PC-9 (cell line): ENCODE data around the gene RBM28. TPM values are rescaled to one million over a fixed set of nuclear protein-coding genes. Genes with fewer than 3 reads are reported as not detected.

Experiments
- BruUV-seq: library from RNA; stranded (reverse); fragments of 400-500 nt; replicated peaks from 2 replicates; lab custom pipeline; 2021; lab: Mats Ljungman, UMichigan
- CTCF ChIA-PET: fragments of 300-600 bp; sonication (Branson Sonifier 250); formaldehyde crosslinking; loops from one replicate; lab custom pipeline; 2022; ENCODE audit warnings: antibody characterized with exemption; lab: Charles Lee
- POLR2A ChIA-PET: fragments of 300-600 bp; sonication (Branson Sonifier 250); formaldehyde crosslinking; loops from one replicate; lab custom pipeline; 2022; ENCODE audit warnings: antibody characterized with exemption; ENCODE audit not compliant: unreplicated experiment; lab: Charles Lee
- DNase-seq, 2 experiments: peaks; one replicate each; pipeline versions ENCODE4 v3.0.0 to v3.0.0-alpha.2; 2015 to 2022; ENCODE audit warnings: mixed read lengths in 1 of 2
- H2AFZ ChIP-seq: fragments of 200-600 bp; sonication (generic); 2 replicates; pipeline ENCODE4 v1.8.1; 2017; ENCODE audit warnings: antibody characterized with exemption
- H3F3A ChIP-seq: fragments of 200-600 bp; sonication (generic); 2 replicates; pipeline ENCODE4 v1.8.1; 2017; ENCODE audit warnings: antibody characterized with exemption, mild to moderate bottlenecking, low read depth; ENCODE audit not compliant: insufficient read depth
- H3K27ac ChIP-seq: fragments of 200-600 bp; sonication (generic); 2 replicates; pipeline ENCODE4 v1.6.1; 2016; ENCODE audit warnings: mixed run types
- H3K27me3 ChIP-seq: fragments of 200-600 bp; sonication (generic); 2 replicates; pipeline ENCODE4 v1.6.1; 2016; ENCODE audit warnings: low read depth, mixed run types; ENCODE audit not compliant: insufficient read depth
- H3K36me3 ChIP-seq: fragments of 200-600 bp; sonication (generic); 2 replicates; pipeline ENCODE4 v1.6.1; 2016; ENCODE audit warnings: low read depth, mixed run types
- H3K4me1 ChIP-seq: fragments of 200-600 bp; sonication (generic); replicated peaks from 2 replicates; pipeline ENCODE4 v1.6.1; 2016; ENCODE audit warnings: mixed run types; ENCODE audit not compliant: insufficient read depth
- H3K4me2 ChIP-seq: fragments of 200-600 bp; sonication (generic); 2 replicates; pipeline ENCODE4 v1.6.1; 2017; ENCODE audit warnings: mixed run types
- H3K4me3 ChIP-seq: fragments of 200-600 bp; sonication (generic); 2 replicates; pipeline ENCODE4 v1.6.1; 2016; ENCODE audit warnings: mixed run types
- H3K79me2 ChIP-seq: fragments of 200-600 bp; sonication (generic); 2 replicates; pipeline ENCODE4 v1.6.1; 2017; ENCODE audit warnings: low read depth, mixed run types
- H3K9me2 ChIP-seq: fragments of 200-600 bp; sonication (generic); 2 replicates; pipeline ENCODE4 v1.8.1; 2017; ENCODE audit warnings: mild to moderate bottlenecking; ENCODE audit not compliant: insufficient read depth
- H3K9me3 ChIP-seq: fragments of 200-600 bp; sonication (generic); 2 replicates; pipeline ENCODE4 v1.8.1; 2016; ENCODE audit warnings: low read depth; ENCODE audit not compliant: insufficient read depth
- H4K20me1 ChIP-seq: fragments of 200-600 bp; sonication (generic); 2 replicates; pipeline ENCODE4 v1.8.1; 2017; ENCODE audit not compliant: insufficient read depth
- EZH2 ChIP-seq: fragments of 200-600 bp; sonication (generic); IDR thresholded peaks from 2 replicates; pipeline ENCODE4 v1.8.0; 2017; ENCODE audit warnings: antibody characterized with exemption, low read depth
- intact Hi-C: fragments of 100-400 bp; cut with micrococcal nuclease; formaldehyde crosslinking; loops from one replicate; pipeline ENCODE4 v1.10.0; 2022; ENCODE audit not compliant: unreplicated experiment
- total RNA-seq: library from RNA; stranded (reverse); gene quantifications from 2 replicates; pipeline ENCODE4 v1.2.3, GENCODE V29; 2021
- TF ChIP-seq, protein P1 (sequence below): fragments of 200-600 bp; sonication (generic); conservative IDR thresholded peaks from 2 replicates; pipeline ENCODE4 v1.6.1; 2017; ENCODE audit warnings: mixed run types, antibody characterized with exemption, mild to moderate bottlenecking, moderate library complexity

RBM28 gene
- total RNA-seq, 1 experiment from 2014 or later = 59.6 TPM

GRCh38 chr7:128385988-128386925, 42.5 kb upstream of the RBM28 start:
- Histone ChIP-seq H3K9me3 (no peaks in the 10 kb centered on the region), H3K36me3 (no peaks in the 10 kb centered on the region), H2AFZ (no peak overlapping the region), H3K9me2 (no peaks in the 10 kb centered on the region), H3K4me1 (peaks cover 37% of the 10 kb centered on the region), H3K27me3 (no peaks in the 10 kb centered on the region), H3K27ac (no peak overlapping the region), H4K20me1 (no peaks in the 10 kb centered on the region), H3K4me3 (no peak overlapping the region), H3K4me2 (no peak overlapping the region), H3F3A (peaks cover 27% of the 10 kb centered on the region; the same call in 1 of the 2 replicates), H3K79me2 (no peaks in the 10 kb centered on the region)
- ChIA-PET CTCF (interaction anchor here (1.2 to 3.2 kb wide), 2 partner anchors 38 to 41 kb away, joined by 3 to 56 read pairs; no protein-coding TSS in a partner anchor), POLR2A (no interaction called here)
- no peak for DNase-seq
- no TSS peak for BruUV-seq
- no peak for TF ChIP-seq EZH2
- TF ChIP-seq, protein P1, sequence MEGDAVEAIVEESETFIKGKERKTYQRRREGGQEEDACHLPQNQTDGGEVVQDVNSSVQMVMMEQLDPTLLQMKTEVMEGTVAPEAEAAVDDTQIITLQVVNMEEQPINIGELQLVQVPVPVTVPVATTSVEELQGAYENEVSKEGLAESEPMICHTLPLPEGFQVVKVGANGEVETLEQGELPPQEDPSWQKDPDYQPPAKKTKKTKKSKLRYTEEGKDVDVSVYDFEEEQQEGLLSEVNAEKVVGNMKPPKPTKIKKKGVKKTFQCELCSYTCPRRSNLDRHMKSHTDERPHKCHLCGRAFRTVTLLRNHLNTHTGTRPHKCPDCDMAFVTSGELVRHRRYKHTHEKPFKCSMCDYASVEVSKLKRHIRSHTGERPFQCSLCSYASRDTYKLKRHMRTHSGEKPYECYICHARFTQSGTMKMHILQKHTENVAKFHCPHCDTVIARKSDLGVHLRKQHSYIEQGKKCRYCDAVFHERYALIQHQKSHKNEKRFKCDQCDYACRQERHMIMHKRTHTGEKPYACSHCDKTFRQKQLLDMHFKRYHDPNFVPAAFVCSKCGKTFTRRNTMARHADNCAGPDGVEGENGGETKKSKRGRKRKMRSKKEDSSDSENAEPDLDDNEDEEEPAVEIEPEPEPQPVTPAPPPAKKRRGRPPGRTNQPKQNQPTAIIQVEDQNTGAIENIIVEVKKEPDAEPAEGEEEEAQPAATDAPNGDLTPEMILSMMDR = no peak
- intact Hi-C loops = loop anchor here (5.0 kb wide), 1 partner anchor 41 kb away; no protein-coding TSS in a partner anchor

DNA sequence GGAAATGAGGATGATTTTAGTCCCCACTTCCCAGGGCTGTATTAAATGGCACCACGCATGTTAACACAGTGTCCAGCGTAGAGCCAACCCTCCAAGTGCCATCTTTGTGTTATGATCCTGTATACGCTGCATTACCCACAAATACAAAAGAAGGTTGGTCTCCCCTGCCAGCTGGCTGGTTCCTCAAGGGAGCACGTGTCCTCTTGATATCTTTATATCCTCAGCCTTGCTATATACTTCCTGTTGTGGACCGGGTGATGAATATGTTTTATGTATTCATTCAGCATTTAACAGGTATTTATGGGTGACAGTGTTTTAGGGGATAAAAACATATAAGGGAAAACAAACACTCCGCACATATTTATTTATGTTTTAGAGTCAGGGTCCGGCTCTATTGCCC, 41.0 kb upstream of the RBM28 start:
- no TSS peak for BruUV-seq
- H3K36me3 ChIP-seq = no peaks in the 10 kb centered on the region
- H3K4me3 ChIP-seq = no peak overlapping the region
- no peaks in the 10 kb centered on the region for H3K9me2 ChIP-seq
- H3K27me3 ChIP-seq = no peaks in the 10 kb centered on the region
- H3K4me1 ChIP-seq = peaks cover 52% of the 10 kb centered on the region
- H3K27ac ChIP-seq = no peak overlapping the region
- no peaks in the 10 kb centered on the region for H3K79me2 ChIP-seq
- H4K20me1 ChIP-seq = no peaks in the 10 kb centered on the region
- no peak overlapping the region for H3K4me2 ChIP-seq
- CTCF ChIA-PET = no interaction called here
- POLR2A ChIA-PET = interaction anchor here (0.6 kb wide), 1 partner anchor 17 kb away, joined by 10 read pairs; no protein-coding TSS in a partner anchor
- no peak overlapping the region for H2AFZ ChIP-seq
- peaks cover 19% of the 10 kb centered on the region; the same call in 1 of the 2 replicates for H3F3A ChIP-seq
- TF ChIP-seq, protein P1 = no peak
- TF ChIP-seq EZH2 = no peak
- DNase-seq = no peak
- no peaks in the 10 kb centered on the region for H3K9me3 ChIP-seq
- intact Hi-C loops = loop anchor here (5.0 kb wide), 1 partner anchor 43 kb away; no protein-coding TSS in a partner anchor

- no peaks in the 10 kb centered on the region for H3K9me3 ChIP-seq
- no peaks in the 10 kb centered on the region for H3K36me3 ChIP-seq
- H3K4me1 ChIP-seq = peaks cover 53% of the 10 kb centered on the region
- no peaks in the 10 kb centered on the region for H3K9me2 ChIP-seq
- ChIA-PET CTCF (no interaction called here), POLR2A (interaction anchor here (0.5 kb wide), 1 partner anchor 23 kb away, joined by 3 read pairs; no protein-coding TSS in a partner anchor)
- no TSS peak for BruUV-seq
- peak in 1 of 2 experiments; percentile 69 for DNase-seq
- H3K27me3 ChIP-seq = no peaks in the 10 kb centered on the region
- TF ChIP-seq, protein P1 = no peak
- TF ChIP-seq EZH2 = no peak
- H3K27ac ChIP-seq = no peak overlapping the region
- intact Hi-C loops = no loop called here
- no peaks in the 10 kb centered on the region for H3K79me2 ChIP-seq
- H3K4me2 ChIP-seq = no peak overlapping the region
- no peak overlapping the region for H3K4me3 ChIP-seq
- no peak overlapping the region for H2AFZ ChIP-seq
- no peaks in the 10 kb centered on the region for H4K20me1 ChIP-seq
- peaks cover 21% of the 10 kb centered on the region; the same call in 1 of the 2 replicates for H3F3A ChIP-seq
Measured at GRCh38 chr7:128383776-128384175, 40.1 kb upstream of the RBM28 start.
